Measurements from ENCODE around the gene SYT7.
"Not testable (repeated sequence)": the region's sequence is repeated elsewhere in the genome, so short reads cannot be mapped to it uniquely, and the experiment has no call there.

DNA sequence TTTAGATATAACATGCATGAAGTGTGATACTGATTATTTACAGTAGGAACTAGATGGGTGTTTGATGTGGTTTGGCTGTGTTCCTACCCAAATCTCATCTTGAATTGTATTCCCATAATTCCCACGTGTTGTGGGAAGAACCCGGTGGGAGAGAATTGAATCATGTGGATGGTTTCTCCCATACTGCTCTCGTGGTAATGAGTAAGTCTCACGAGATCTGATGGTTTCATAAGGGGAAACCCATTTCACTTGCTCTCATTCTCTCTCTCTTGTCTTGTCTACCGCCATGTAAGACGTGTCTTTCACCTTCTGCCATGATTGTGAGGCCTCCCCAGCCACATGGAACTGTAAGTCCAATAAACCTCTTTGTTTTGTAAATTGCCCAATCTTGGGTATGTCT lies 33.9 kb upstream of the SYT7 start:
- TF ChIP-seq YY1 (IDR thresholded peaks at IDR 0.05; ENCODE audit: insufficient read depth, insufficient read length); SUZ12 (IDR thresholded peaks at IDR 0.05; ENCODE audit: extremely low read depth, insufficient read depth, insufficient read length); ZNF274 (IDR thresholded peaks at IDR 0.05; ENCODE audit: low read depth, low read length): not testable (repeated sequence)
